GM19438 (cell line): ENCODE measurements around the gene ZBTB43.
A peak's percentile ranks its signal among the peaks of the same experiment; 100 is the strongest.
"Not testable (repeated sequence)": the region's sequence is repeated elsewhere in the genome, so short reads cannot be mapped to it uniquely, and the experiment has no call there.

ENCODE experiments used
- ATAC-seq: cut with Tn5 transposase; IDR thresholded peaks from one replicate; pipeline ENCODE4 v1.9.1; 2021; ENCODE audit warnings: low read depth; ENCODE audit not compliant: unreplicated experiment

Gene ZBTB43

GRCh38 chr9:126790561-126790960 is 14.3 kb upstream of the ZBTB43 start:
- ATAC-seq = no peak

- no peak for ATAC-seq
Measured at GRCh38 chr9:126791406-126792230, 13.2 kb upstream of the ZBTB43 start.

- ATAC-seq = no peak
Measured at GRCh38 chr9:126793686-126794417, 11.0 kb upstream of the ZBTB43 start.

GRCh38 chr9:126794441-126794840 is 10.4 kb upstream of the ZBTB43 start:
- no peak for ATAC-seq

- ATAC-seq = no peak
Measured at GRCh38 chr9:126796758-126797157, 8.1 kb upstream of the ZBTB43 start.

- no peak for ATAC-seq
Measured at GRCh38 chr9:126797903-126798302, 6.9 kb upstream of the ZBTB43 start.

GRCh38 chr9:126799034-126799433 is 5.8 kb upstream of the ZBTB43 start:
- ATAC-seq = no peak

- ATAC-seq = no peak
Measured at GRCh38 chr9:126802318-126803059, 2.4 kb upstream of the ZBTB43 start.

- no peak for ATAC-seq
Measured at GRCh38 chr9:126804198-126804695, 593 bp upstream of the ZBTB43 start.

- peak; percentile 59 for ATAC-seq
Measured at GRCh38 chr9:126805554-126806262, 868 bp downstream of the ZBTB43 start.

GRCh38 chr9:126806336-126806735 is 1.5 kb downstream of the ZBTB43 start:
- no peak for ATAC-seq

GRCh38 chr9:126809068-126809467 is 4.2 kb downstream of the ZBTB43 start:
- ATAC-seq = no peak

- ATAC-seq = not testable (repeated sequence)
Measured at GRCh38 chr9:126810221-126810620, 5.4 kb downstream of the ZBTB43 start.

- ATAC-seq = no peak
Measured at GRCh38 chr9:126813072-126813471, 8.2 kb downstream of the ZBTB43 start.

- no peak for ATAC-seq
Measured at GRCh38 chr9:126814091-126814490, 9.3 kb downstream of the ZBTB43 start.

- ATAC-seq = not testable (repeated sequence)
Measured at GRCh38 chr9:126817615-126818014, 12.8 kb downstream of the ZBTB43 start.

- ATAC-seq = no peak
Measured at GRCh38 chr9:126818482-126818881, 13.6 kb downstream of the ZBTB43 start.

- ATAC-seq = no peak
Measured at GRCh38 chr9:126819482-126819881, 14.6 kb downstream of the ZBTB43 start.

GRCh38 chr9:126822278-126822677 is 17.4 kb downstream of the ZBTB43 start:
- ATAC-seq = no peak

GRCh38 chr9:126822873-126823272 is 18.0 kb downstream of the ZBTB43 start:
- no peak for ATAC-seq
